Measurements from ENCODE around the gene AGXT2.

- TF ChIP-seq POLR2A (IDR thresholded peaks at IDR 0.05; ENCODE audit: low read depth, low read length) (no peak), POLR2AphosphoS5 (IDR thresholded peaks at IDR 0.05; ENCODE audit: low read depth, low read length) (no peak)
These were observed 44.5 kb downstream of the AGXT2 start for GRCh38 chr5:35003018-35003957.

Data from GM12892 (cell line).